Osteoblast (primary cell): Measurements from ENCODE around the gene RAI1. TPM values are rescaled to one million over a fixed set of nuclear protein-coding genes. Genes with fewer than 3 reads are reported as not detected.
"Not testable (repeated sequence)": the region's sequence is repeated elsewhere in the genome, so short reads cannot be mapped to it uniquely, and the experiment has no call there.

Experiments
- DNase-seq: peaks from one replicate; pipeline ENCODE4 v3.0.0; 2011; ENCODE audit warnings: low spot score, mixed read lengths; ENCODE audit not compliant: insufficient read length; ENCODE audit errors: missing footprints
- H2AFZ ChIP-seq: 2 replicates; pipeline ENCODE4 v1.6.0; 2011; ENCODE audit warnings: mild to moderate bottlenecking, low read length
- H3K27ac ChIP-seq: 2 replicates; pipeline ENCODE4 v1.5.1; 2011; ENCODE audit warnings: mild to moderate bottlenecking, low read depth, low read length, moderate library complexity
- H3K27me3 ChIP-seq: 2 replicates; pipeline ENCODE4 v1.6.0; 2012; ENCODE audit warnings: mild to moderate bottlenecking, control low read depth, inconsistent platforms, low read length, moderate library complexity; ENCODE audit not compliant: insufficient read depth
- H3K36me3 ChIP-seq: 2 replicates; pipeline ENCODE4 v1.5.1; 2011; ENCODE audit warnings: mild to moderate bottlenecking, low read length, control low read depth, moderate library complexity; ENCODE audit not compliant: insufficient read depth
- H3K4me1 ChIP-seq: 2 replicates; pipeline ENCODE4 v1.5.1; 2011; ENCODE audit warnings: mild to moderate bottlenecking, low read length, control low read depth, moderate library complexity; ENCODE audit not compliant: insufficient read depth
- H3K4me2 ChIP-seq: 2 replicates; pipeline ENCODE4 v1.6.0; 2011; ENCODE audit warnings: mild to moderate bottlenecking, low read length; ENCODE audit not compliant: insufficient read depth
- H3K4me3 ChIP-seq: fragments of 200-600 bp; sonication (generic); 3 replicates; pipeline ENCODE4 v1.5.1; 2012; ENCODE audit warnings: mild to moderate bottlenecking, low read length, inconsistent platforms; ENCODE audit not compliant: insufficient read depth
- H3K79me2 ChIP-seq: 2 replicates; pipeline ENCODE4 v1.6.0; 2012; ENCODE audit warnings: mild to moderate bottlenecking, low read length, control low read depth, inconsistent platforms; ENCODE audit not compliant: insufficient read depth
- H3K9me3 ChIP-seq: 2 replicates; pipeline ENCODE4 v1.5.1; 2011; ENCODE audit warnings: low read depth, low read length, control low read depth
- H4K20me1 ChIP-seq: 2 replicates; pipeline ENCODE4 v1.6.0; 2012; ENCODE audit warnings: mild to moderate bottlenecking, low read length, control low read depth; ENCODE audit not compliant: insufficient read depth
- CTCF ChIP-seq: IDR thresholded peaks from 2 replicates; pipeline ENCODE4 v1.5.1; 2011; ENCODE audit warnings: mild to moderate bottlenecking, low read depth, low read length, moderate library complexity; ENCODE audit errors: extremely low read depth
- total RNA-seq: library from RNA; depleted of rRNA; stranded (reverse); fragments of >200 nt; gene quantifications from 2 replicates; pipeline ENCODE4 v1.2.3, GENCODE V29; 2012

Gene RAI1
- total RNA-seq, 1 donor: 15.6 TPM

DNA sequence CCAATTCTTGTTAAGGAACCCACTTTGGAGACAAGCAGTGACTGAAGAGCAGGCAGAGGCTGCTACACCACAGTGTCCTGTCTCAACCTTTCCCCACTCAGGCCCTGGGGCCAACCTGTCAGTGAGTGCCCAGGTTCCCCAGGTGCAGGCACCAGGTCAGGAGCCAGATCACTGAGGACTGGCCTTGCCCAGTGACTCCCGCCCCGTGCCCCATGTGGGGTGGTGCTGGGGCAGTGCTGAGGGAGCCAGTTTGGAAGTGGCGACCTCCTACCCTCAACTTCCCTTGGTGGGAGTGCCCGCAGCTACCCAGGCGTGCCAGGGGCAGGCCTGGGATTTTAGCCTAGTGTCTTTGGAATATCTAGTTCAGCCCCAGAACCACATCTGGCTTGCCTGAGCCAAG lies 126.2 kb downstream of the RAI1 start:
- H3K79me2 ChIP-seq: no peaks in the 10 kb centered on the region
- H3K36me3 ChIP-seq: peaks cover 33% of the 10 kb centered on the region
- no peaks in the 10 kb centered on the region for H3K27me3 ChIP-seq
- H3K4me1 ChIP-seq: no peaks in the 10 kb centered on the region
- DNase-seq: no peak
- no peak overlapping the region for H3K4me3 ChIP-seq
- H4K20me1 ChIP-seq: peaks cover 14% of the 10 kb centered on the region
- no peak for TF ChIP-seq CTCF
- H2AFZ ChIP-seq: no peak overlapping the region
- no peak overlapping the region for H3K4me2 ChIP-seq
- no peak overlapping the region for H3K27ac ChIP-seq
- no peaks in the 10 kb centered on the region for H3K9me3 ChIP-seq

GRCh38 chr17:17808200-17808599 lies 126.9 kb downstream of the RAI1 start:
- not testable (repeated sequence) for H3K4me2 ChIP-seq, H3K27me3 ChIP-seq, H3K27ac ChIP-seq, H3K4me3 ChIP-seq, DNase-seq, H3K9me3 ChIP-seq, H2AFZ ChIP-seq, H3K4me1 ChIP-seq, H3K79me2 ChIP-seq
- H3K36me3 ChIP-seq: peaks cover 41% of the 10 kb centered on the region
- peaks cover 14% of the 10 kb centered on the region for H4K20me1 ChIP-seq

DNA sequence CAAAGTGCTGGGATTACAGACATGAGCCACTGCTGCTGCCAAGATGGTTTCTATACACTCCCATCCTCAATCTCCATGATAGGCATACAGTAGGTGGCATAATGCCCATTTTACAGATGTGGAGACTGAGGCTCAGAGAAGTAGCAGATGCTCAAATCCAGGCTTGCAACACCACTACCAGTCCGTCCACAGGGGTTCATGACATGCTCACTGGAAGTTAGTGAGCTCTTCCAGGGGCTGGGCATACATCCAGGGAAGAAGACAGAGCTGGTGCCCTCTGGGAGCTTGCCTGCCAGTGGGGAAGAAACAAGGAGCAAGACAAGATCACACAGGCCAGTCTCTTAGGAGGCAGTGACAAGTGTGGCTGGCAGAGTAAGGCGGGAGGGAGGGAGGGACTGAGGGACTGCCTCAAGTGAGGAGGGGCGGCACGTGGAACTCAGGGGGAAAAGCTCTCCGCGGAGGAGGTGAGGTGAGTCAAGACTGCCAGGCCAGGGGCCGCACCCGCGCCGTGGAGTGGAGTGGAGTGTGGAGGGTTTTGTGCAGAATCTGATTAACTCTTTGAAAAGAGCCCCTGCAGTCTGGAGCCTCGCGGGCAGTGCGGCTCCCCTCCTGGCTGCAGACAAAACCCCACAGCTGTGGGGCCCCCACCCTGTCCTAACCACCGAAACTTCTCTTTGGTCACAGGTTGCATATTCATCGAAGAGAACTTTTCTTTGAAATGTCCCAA lies 127.6 kb downstream of the RAI1 start:
- H3K27ac ChIP-seq: no peak overlapping the region
- H3K9me3 ChIP-seq: no peaks in the 10 kb centered on the region
- H3K36me3 ChIP-seq: peaks cover 38% of the 10 kb centered on the region
- no peaks in the 10 kb centered on the region for H3K27me3 ChIP-seq
- no peaks in the 10 kb centered on the region for H3K4me1 ChIP-seq
- no peaks in the 10 kb centered on the region for H3K79me2 ChIP-seq
- H4K20me1 ChIP-seq: peaks cover 14% of the 10 kb centered on the region
- no peak for TF ChIP-seq CTCF
- peak; percentile 95 for DNase-seq
- H2AFZ ChIP-seq: no peak overlapping the region
- no peak overlapping the region for H3K4me3 ChIP-seq
- H3K4me2 ChIP-seq: no peak overlapping the region

DNA sequence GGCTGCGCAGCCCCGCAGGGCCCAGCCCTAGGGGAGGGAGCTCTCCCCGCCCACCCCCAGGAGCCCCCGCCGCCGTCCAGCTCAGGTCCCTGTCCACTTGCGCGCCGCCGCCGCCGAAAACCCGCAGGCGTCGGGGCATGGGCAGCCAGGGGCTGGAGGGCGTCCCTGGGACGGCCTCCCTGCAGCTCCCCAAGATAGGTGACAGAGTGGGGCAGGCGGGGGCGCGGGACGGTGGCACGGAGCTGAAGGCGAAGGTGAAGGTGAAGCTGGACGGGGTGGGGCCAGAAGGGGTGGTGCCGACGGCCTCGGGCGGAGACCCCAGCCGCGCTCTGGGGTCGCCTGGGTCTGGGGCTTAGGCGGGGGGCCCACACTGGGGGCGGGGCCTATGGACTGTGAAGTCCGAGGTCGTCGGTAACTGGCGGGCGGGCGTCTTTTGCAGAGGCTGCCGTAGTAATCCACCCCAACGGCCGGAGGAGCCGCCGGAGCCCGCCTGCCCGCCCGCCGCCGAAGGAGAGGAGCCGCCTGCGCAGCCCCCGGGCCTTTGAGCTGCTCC lies 128.3 kb downstream of the RAI1 start:
- Histone ChIP-seq H3K27ac (no peak overlapping the region), H3K79me2 (no peaks in the 10 kb centered on the region), H3K4me2 (no peak overlapping the region), H3K4me3 (no peak overlapping the region), H3K9me3 (no peaks in the 10 kb centered on the region), H4K20me1 (peaks cover 11% of the 10 kb centered on the region), H2AFZ (no peak overlapping the region), H3K4me1 (no peaks in the 10 kb centered on the region), H3K36me3 (peaks cover 30% of the 10 kb centered on the region), H3K27me3 (no peaks in the 10 kb centered on the region)
- TF ChIP-seq CTCF: no peak
- DNase-seq: no peak
